Stimulated activated CD4-positive, alpha-beta T cell treated with anti-CD3 and anti-CD28 coated beads, Interleukin-15, amount 100 ng/mL, for 1 hour (primary cell): ENCODE results near the gene ZNF239.
"Not testable (repeated sequence)": the region's sequence is repeated elsewhere in the genome, so short reads cannot be mapped to it uniquely, and the experiment has no call there.

Experiments used
- DNase-seq, 2 donors: peaks; one replicate each; pipeline ENCODE4 v3.0.0-alpha.2; 2020; ENCODE audit warnings: low read depth in 1 of 2, low spot score in 1 of 2

ZNF239 gene

GRCh38 chr10:43574001-43574892 lies at the start of gene ZNF239:
TSS of gene ZNF239 (minus strand) at chr10:43574616. CDS start at chr10:43558079, 16,537 bp downstream.
- peak; percentile 55 to 78 for DNase-seq

- no peak for DNase-seq
Measured at GRCh38 chr10:43623351-43623750, 48.9 kb upstream of the ZNF239 start.

DNA sequence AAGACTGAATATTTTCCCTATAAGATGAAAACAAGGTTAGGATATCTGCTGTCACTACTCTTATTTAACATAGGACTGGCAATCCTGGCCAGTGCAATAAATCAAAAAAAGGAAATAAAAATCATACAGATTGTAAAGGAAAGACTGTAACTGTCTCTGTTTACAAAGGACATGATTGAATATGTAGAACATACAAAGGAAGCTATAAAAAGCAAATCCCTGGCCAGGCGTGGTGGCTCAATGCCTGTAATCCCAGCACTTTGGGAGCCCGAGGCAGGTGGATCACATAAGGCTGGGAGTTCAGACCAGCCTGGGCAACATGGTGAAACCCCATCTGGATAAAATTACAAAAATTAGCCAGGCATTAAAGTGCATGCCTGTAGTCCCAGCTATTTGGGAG lies 47.6 kb upstream of the ZNF239 start:
- no peak for DNase-seq

DNA sequence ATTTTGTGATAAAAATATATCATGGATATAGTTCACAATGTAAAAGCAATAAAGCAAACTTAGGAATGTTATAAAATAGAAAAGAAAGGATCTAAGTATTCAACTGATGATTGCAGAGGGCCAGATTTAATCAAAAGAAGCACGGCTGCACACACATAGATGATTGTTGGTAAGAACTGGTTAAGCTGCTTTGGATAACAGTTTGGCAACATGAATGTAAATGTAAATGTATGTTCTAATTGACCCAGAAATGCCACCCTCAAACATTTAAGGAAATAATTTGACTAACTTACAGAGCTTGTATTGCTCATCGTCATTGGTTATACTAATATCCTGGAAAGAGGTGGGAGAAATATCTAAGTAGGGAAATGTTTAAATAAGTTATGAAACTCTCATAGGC lies 45.0 kb upstream of the ZNF239 start:
- no peak for DNase-seq

DNA sequence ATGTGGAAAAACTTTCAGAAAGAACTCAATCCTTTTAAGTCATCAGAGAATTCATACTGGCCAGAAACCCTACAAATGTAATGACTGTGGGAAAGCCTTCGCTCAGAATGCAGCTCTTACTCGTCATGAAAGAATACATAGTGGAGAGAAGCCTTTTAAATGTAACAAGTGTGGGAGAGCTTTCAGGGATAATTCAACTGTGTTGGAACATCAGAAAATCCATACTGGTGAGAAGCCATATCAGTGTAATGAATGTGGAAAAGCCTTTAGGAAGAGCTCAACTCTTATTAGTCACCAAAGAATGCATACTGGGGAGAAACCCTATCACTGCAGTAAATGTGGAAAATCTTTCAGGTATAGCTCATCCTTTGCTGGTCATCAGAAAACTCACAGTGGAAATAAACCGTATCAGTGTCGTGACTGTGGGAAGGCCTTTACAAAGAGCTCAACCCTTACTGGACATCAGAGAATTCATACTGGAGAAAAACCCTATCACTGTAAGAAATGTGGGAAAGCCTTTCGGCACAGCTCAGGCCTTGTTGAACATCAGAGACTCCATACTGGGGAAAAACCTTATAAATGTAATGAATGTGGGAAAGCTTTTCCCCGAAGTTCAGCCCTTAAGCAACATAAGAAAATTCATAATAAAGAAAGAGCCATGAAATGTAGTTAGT lies 42.4 kb upstream of the ZNF239 start:
- DNase-seq, result no peak

DNA sequence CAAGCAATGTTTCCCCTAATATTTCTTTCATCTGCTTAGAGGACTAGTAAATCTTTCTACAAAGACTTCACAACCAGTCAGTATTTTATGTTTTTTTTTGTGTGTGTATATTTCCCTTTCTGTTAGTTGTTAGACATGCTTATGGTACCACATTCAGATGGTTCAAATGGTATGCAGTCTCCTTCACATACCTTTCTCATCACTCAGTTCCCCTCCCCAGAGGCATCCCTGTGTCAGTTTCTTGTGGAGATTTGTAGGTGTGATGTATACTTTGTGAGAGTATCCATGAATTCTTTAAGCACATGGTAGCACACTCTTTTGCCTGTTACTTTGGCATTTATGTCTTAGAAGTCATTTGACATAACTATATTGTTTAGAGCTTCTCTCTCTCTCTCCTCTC lies 36.2 kb upstream of the ZNF239 start:
- DNase-seq, result no peak

GRCh38 chr10:43607199-43607573 lies 32.8 kb upstream of the ZNF239 start:
- DNase-seq, result no peak

DNA sequence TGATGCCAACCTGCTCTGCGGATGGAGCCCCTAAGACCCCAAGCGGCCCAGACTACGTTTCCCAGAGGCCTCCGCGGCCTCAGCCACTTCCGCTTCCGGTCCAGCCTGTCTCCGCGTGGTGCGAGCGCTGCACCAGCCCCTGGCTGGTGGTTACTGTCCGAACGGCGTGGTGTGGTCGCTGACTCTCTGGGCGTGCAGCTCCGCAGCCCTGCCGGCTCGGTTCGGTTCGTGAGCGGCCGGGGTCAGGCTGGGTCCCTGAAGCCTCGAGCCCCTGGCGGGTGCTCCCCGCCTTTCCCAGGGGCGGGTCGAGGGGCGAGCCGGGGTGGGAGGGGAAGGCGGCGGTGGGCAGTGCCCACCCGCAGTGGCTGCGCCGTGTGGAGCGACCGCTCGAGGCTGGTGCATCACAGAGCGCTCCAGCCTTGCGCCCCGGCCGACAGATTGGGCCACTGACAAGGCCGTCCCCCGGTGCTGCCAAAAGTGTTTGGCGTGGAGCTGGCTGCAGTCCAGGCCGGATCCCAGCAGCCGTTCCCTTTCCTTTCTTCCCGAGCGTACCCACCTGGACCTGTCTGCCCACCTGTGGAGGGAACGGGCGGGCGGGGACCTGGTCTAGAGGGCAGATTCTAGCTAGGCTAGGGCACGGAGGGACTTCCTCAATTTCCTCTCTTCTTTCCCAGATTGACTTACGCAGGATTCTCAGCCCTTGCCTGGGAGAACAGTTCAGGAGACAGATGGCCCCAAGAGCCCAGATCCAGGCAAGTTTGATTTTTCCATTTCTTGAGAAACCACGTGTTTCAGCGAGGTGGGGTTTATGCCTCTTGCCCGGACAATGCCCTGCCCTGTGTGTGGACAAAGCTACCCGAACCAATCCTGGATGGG lies 32.1 kb upstream of the ZNF239 start, which contains the start of gene ZNF485:
ZNF485 (plus strand) TSS at position 116 of the 876 bp plus-strand sequence; CDS start at position 729, 613 bp downstream.
- peak; percentile 22 to 60 for DNase-seq

DNA sequence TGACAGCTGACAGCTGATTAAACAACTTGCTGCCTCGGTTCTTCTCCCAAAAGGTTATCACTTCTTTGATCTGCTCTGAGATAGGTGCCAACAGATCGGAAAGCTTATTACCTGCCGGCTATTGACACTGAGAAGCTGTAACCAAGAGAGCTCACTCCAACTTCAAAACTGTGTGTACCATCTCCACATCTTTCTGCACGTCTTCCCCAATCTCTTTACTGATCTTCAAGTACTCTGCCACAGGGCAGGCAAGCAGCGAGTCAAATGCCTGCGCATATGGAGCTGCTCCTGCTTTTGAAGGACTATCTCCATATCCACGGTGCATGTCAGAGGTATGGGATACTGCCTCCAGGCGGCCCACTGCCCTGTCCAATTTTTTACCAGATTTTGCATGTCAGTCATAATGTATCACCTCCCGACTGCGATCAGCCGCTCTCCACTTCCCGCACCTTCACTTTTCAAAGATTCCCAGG lies 31.5 kb upstream of the ZNF239 start:
- no peak for DNase-seq

- not testable (repeated sequence) for DNase-seq
Measured at GRCh38 chr10:43601576-43601975, 27.2 kb upstream of the ZNF239 start.

DNA sequence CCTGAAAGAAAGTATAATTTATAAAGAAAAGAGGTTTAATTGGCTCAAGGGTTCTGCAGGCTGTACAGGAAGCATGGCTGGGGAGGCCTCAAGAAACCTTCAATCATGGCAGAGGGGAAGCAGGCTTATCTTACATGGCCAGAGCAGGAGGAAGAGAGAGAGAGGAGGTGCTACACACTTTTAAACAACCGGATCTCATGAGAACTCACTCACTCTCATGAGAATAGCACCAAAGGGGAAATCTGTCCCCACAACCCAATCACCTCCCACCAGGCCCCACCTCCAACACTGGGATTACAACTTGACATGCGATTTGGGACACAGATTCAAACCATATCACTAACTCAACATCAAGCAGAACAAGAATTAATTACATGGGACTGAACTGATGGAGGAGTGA lies 24.9 kb upstream of the ZNF239 start:
- DNase-seq, result no peak

GRCh38 chr10:43598446-43598845 lies 24.0 kb upstream of the ZNF239 start:
- DNase-seq, result no peak

DNA sequence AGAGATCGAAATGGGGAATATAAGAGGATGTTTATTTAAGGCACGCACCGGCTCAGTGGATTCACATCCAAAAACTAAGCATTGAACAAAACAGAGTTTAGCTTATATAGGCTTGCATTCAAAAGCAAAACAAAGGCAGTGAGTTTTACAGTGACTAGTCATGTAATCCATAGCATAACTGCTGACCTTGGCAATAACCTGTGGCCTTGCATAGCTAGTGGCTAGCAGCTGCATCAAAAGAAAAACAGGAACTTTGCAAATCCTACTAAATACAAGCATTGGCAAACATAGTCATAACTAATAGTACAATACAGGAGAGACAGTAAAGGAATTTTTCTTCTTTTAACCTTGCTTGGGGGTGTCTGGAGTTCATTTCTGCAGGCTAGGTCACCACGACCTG lies 22.1 kb upstream of the ZNF239 start:
- no peak for DNase-seq

DNA sequence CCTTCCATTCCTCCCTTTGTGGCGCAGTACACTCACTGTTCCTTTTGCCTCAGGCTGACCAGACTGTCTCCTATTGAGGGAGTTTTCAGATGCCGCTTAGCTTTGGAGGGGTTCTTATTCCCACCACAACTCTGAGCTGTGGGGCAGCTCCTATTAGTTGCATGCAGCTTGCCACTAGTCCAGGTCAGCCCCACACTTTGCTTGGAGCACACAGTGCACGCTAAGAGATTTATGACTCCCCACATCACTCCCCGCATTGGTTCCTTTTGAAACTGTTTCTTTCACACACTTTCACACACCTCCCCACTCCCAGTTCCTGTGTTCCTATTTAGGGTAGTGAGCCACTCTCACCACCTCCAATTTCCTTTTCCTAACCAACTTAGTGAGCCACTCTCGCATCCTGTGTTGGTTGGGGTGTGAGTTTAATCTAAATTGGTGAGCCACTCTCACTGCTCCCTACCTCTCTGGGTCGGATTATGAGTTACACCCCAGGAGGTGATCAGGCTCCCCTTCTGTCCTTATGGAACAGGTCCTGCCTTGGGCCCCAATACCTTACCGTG lies 21.4 kb upstream of the ZNF239 start:
- no peak for DNase-seq

- no peak for DNase-seq
Measured at GRCh38 chr10:43594944-43595589, 20.7 kb upstream of the ZNF239 start.

- DNase-seq, result no peak
Measured at GRCh38 chr10:43591303-43591904, 17.0 kb upstream of the ZNF239 start.

DNA sequence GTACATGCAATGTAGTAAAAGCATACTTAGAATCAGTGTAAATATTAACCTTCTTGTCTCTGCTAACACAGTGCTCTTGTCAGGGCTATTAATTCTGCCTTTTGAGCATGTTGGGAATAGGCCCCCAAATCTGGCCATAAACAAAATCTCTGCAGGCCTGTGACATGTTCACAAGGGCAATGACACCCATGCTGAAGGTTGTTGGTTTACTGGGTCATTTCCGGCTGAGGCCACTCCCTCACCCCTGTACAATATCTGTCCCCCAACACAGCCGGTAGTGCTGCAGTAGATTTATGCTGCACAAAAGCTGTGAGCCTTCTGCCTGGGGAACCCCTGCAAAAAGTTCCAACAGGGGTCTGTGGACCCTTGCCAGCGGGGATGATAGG lies 12.3 kb upstream of the ZNF239 start:
- not testable (repeated sequence) for DNase-seq

DNA sequence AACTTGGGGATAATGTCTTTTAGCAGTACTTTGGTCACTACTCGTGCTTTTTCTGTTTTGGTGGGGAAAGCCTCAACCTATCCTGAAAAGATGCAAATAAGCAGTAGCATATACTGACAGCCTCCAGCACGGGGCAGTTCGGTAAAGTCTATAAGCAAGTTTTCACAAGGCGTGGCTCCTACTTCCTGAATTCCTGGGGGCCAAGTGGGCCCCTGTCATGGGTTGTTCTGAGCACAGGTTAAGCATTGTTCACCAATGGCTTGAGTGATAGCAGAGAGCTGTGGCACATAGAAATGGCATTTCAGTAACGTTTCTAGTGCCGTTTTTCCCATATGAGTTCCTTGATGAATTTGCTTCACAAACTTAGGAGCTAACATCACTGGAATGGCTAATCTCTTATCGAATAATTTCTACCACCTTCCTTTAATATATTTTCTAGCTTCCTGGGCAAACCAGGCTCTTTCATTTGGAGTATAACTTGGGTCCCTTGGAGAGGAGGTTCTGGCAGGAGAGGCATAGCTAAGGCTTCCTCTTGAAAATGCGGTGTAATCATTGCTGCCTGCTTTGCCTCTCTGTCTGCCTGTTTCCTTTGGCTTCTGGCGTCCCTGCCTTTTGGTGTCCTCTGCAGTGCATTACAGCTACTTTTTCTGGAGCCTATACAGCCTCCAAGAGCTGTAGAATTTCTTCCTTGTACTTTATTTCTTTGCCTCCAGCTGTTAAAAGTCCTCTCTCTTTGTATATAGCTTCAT lies 11.7 kb upstream of the ZNF239 start:
- DNase-seq, result no peak

DNA sequence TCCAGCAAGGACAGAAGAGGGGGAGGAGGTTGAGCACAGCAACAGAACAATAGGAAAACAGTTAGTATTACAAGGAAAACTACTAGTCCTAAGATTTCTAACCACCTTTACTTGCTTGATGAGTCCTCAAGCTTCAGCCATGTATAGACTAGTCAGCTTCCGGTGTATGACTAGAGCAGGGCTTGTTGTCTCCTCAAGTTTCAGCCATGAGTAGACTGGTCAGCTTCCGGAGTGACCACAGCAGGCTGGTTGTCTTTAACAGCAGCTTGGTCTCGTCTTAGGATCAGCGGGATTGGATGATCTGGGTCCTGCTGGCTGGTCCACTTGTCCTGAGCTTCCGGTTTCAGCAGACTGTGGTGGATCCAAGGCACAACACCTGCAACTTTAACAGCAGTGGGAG lies 10.6 kb upstream of the ZNF239 start:
- no peak for DNase-seq
